T-helper 9 cell (primary cell): Measurements from ENCODE around the gene SNX24.
"Not testable (repeated sequence)": the region's sequence is repeated elsewhere in the genome, so short reads cannot be mapped to it uniquely, and the experiment has no call there.

ENCODE experiments used
- DNase-seq: peaks from one replicate; pipeline ENCODE4 v3.0.0-alpha.2; 2020

SNX24 gene

DNA sequence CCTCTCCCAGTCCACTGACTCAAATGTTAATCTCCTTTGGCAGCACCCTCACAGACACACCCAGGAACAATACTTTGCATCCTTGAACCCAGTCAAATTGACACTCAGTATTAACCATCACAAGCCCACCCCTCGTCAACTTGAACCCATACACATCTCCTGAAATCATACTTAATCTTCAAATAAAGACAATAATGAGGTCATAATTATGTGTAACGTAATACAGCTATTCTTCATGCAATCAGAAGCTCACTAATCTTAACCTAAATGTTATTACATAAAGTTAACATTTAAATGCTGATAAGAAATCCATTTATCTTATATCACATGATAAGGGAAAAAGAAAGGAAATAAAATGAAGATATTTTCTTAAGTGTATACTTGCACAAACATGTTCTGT, 125.9 kb downstream of the SNX24 start:
- DNase-seq, result no peak

DNA sequence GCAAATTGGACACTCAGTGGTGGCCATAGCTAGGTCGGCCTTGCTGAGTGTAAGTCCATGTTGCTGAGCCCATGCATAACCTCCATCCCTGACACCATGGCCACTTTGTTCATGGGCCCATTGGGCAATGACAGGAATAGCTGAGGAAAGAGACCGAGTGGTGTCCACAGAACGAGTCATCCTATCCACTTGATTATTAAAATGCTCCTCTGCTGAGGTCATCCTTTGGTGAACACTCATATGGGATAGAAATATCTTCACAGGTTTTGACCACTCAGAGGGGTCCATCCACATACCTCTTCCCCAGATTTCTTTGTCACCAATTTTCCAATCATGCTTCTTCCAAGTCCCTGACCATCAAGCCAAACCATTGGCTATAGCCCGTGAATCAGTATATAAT, 127.5 kb downstream of the SNX24 start:
- no peak for DNase-seq

DNA sequence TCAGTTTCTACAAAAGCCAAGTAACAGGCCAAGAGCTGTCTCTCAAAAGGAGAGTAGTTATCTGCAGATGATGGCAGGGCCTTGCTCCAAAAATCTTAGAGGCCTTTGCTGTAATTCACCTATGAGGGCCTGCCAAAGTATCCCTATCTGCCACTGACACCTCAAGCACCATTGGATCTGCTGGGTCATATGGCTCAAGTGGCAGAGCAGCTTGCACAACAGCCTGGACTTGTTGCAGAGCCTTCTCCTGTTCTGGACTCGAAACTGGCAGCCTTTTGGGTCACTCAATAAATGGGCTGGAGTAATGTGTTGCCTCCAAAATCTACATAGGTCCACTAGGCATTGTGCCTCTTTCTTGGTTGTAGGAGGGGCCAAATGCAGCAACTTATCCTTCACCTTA, 128.3 kb downstream of the SNX24 start:
- not testable (repeated sequence) for DNase-seq

DNA sequence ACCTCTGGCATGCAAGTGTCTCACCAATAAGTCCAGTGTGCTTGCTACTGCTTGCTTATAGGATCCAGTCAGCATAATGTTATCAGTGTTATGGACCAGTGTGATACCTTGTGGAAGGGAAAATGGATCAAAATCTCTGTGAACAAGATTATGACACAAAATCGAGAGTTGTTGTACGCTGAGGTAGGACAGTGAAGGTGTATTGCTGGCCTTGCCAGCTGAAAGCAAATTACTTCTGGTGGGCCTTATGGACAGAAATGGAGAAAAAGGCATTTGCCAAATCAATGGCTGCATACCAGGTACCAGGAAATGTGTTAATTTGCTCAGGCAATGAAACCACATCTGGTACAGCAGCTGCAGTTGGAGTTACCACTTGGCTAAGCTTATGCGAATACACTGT, 128.8 kb downstream of the SNX24 start:
- not testable (repeated sequence) for DNase-seq

DNA sequence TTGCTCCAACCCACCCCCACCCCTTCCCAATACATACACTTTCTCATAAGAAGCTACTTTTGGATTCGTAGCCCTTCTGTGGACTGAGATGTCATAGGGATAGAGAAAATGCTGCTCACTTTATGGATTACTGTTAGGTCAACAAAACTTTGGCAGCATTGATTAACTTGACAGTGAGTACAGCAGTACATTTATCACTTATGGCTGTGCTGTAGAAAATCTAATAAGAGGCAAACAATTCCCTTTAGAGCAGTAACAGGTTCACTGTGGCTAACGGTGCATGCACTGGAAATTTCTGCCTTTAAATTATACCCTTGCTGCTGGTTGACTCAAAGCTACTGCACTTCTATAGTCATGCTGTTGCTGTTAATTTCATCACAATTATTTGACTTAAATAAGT, 131.9 kb downstream of the SNX24 start:
- DNase-seq, result no peak

DNA sequence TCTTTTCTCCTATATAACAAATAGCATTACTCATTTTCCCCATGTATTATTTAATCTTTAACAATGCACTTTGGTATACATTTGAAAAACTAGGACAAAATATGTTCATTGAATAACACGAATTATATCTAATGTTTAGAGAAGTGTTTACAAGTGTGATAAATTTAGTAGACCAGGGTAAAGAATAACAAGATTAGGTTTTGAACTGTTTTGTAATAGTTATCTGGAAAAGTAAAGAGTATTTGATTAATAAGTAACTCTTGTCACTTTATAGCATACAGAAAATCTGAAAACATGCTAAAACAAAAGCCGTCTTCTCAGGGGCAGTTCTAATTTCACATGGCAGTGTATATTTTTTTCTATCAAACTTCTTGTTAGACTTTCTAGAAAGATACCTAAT, 132.7 kb downstream of the SNX24 start:
- DNase-seq, result no peak

DNA sequence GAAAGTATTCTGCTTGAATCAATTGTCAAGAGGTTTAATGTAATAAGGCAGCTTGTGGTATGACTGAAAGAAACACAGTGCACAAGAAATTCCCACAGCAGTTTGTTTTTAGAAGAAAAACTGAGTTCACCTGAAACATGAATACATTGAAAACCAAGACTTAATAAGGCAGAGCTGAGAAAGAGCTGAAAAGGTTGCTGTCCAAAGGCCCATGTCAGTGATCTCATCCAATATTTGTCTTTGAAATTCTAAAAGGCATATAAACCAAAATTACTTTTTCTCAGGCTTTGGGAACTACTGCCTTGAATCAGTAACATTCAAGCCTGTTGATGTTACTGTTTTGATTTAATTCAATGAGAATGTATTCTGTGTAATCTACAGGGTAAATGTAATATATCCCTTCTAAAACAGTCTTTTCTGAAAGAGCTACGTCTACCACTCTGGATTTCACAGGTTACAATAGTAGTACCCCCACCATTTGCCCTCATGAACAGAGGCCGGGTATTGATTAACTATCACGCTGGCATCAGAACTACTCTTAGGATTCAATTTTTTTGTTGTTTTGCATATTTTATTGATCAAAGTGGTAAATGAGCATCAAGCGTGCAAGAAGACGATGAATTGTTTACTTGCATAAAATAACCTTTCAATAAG, 133.4 kb downstream of the SNX24 start:
- DNase-seq, result no peak

DNA sequence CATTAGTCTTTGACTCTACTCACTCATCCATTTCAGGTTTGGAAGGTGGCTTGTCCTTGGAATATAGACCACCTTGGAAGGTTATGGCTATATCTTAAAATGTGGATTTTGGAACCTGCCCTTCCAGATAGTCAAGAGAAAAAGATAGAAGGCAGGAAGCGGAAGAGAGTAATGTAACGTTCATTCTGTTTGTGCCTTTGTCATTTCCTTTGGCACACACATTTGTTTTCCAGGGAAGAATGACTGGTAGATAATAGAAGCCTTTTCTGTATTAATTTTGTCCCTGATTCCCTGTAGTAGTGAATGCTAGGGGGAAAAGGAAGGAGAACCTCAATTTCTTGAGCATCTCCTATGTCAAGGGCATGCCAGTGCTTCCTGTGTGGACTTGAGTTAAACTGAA, 136.4 kb downstream of the SNX24 start:
- DNase-seq, result no peak

DNA sequence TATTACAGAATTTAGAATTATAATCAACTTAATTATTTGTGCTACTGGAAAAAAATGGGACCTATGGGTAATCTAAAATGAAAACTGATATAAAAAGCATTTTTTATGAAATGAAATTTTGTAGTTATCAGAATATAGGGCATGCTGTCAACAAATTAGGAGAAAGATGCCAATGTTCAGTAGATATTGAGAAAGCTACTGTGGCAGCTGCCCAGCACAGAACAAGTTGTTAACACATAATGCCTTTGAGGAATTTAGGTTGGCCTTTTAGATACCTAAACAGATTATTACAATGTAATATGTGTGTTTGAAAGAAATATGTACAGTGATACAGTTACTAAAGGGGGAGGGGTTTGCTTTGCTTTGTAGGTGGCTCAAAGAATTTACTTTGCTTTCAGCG, 137.0 kb downstream of the SNX24 start:
- DNase-seq, result no peak

DNA sequence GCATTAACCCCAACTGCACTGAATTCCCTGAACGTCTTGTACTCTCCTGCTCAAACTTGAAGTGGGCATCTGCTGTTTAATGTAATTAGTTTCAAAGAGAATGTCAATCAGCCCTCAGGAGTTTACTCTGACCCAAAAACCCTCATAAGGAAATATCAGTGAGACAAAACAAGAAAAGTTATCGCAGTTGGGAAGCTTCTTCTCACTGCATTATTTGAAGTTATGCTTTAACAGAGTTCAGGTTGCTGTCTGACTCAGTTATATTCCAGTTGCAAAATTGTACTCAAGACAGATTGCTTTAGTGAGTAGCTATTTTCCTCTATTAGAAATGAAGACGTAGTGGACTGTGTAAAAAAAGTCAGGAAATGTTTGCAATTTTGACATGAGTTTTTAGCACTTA, 139.0 kb downstream of the SNX24 start:
- DNase-seq, result no peak

DNA sequence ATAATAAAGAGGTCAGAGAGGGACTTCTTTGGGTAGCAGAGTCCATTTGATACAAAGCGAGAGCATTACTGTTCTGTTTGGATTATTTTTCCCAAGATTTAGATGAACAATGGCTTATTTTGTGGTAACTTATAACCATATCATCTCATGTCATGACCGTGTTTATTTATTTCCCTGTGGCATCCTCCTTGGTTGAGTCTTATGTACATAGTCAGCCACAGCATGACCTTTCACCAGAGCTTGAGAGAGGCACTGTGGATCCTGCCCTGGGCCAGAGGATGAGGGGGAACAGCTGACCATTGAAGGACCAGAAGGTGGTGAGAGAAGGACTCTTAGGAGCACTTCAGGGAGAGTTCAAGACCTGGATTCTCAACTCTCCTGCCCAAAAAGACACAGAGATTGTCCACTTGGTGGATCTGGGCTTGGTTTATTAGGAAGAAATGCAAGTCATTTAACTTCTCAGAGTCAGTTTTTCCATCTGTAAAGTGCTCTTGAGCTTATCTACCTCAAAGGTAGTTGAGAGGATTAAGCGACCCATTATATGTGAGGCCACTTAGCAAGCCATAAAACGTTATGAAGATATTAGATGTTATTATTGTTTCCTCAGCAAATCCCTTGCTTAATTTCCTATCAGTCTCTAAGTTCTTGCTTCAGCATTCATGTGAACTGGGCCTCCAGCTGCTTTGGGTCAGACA, 139.7 kb downstream of the SNX24 start:
- no peak for DNase-seq

DNA sequence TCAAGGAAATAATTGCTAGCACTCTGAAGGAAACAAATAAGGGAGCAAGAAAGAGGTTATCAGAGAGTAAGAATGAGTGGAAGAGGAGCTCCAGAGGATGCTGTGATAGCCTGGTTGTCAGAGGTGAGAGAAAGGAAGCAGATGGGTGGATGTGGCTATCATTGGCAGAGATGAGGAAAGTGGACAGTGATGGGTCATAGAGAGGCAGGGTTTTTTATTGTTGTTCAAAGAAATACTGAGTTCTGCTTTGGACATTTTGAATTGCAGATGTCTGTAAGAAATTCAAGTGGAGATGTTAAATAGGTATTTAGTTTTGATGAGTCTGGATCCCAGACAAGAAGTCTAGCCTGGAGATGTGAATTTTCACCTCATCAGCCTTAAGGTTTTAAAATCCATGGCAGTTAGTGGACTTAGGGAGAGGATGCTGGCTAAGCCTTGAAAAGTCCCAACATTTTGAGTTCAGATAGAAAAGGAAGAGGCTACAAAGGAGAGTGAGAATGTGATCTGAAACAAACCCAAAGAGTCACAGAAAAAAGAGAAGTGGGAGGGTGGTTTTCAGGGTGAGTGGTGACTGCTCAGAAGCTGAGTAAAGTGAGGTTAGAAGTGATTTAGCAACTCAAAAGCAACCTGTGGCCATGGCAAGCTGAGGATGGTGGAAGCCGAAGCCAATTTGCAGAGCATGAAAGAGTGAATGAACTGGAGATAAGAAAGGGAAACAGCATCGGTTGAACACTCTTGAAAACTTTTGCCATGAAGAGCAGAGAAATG, 140.7 kb downstream of the SNX24 start:
- DNase-seq, result no peak

DNA sequence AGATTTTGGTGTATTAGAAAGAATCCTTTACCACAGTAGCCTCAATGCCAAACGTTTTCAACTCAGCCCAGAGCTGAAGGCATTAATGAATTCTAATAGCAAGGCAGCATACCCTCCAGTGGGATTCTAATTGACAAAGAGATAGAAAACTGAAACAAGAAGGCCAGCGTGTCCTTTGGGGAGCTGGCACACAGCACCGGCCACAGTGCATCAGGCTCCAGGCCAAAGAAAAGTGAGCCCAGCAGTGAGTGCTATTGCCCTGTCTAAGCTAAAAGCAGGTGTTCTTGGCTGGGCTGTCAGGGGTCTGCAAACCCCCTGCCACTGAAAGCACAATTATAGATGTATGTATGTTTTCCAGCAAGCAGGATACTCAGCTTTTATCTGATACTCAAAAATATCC, 150.7 kb downstream of the SNX24 start:
- no peak for DNase-seq

DNA sequence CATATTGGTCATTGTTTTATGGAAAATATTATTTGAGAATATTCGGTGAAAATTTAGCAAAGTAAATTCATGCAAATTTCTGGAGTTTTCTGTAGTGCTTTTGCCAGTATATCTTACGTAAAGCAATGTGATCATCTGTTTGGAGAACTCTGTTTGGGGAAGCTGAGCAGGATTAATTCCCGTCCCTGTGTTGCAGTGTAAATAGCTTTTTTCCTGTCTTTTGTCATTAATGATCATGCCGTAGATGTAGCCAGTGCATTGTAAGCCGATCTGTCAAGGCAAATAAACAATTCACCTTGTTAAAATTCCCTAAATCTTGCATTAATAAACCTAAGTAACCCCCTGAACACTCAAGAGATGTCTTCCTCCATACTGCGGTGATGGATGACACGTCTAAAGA, 151.9 kb downstream of the SNX24 start:
- DNase-seq, result no peak

DNA sequence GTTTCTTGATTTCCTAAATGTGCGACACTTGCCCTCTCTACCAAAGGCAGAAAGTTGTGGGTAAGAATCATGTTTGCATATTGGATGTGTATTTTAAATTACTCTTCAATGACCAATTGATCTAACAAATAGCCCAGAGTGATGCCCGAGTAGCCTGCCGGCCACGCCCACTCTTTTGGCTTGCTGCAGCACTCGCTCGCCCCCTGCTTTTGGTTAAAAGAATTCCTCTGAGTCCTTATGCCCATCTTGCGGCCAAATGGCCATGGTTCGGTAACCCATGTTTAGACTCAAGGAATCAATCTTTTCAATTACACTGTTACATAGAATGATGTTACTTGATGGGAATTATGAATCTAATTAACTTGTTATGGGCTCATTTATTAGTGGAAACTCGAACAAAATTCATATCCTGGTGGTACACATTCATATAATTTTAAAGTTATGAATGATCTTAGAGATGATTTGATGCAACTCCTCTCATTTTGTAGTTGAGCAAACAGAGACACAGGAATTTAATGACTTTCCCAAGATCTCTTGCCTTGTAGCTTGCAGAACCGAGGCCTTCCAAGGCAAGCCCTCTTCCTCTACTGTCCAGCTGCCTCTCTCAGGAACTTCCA, 154.6 kb downstream of the SNX24 start:
- no peak for DNase-seq

DNA sequence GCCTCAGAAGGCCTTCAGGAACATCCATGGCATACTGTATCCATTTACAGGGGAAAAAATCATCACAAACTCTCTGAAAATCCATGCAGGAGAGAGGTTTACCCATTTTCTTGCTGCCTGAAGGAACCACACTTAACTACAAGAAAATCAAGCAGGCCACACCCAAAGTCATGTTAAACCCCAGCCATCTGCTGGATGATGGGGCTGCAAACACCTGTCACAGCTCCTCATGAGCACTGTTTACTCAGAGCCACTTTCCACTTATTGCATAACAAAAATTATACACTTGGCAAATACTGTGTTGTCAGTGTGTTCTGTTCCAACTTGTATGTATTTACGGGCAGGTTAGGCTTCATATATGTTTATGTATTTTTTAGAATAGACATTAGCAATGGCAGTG, 155.3 kb downstream of the SNX24 start:
- DNase-seq, result no peak

DNA sequence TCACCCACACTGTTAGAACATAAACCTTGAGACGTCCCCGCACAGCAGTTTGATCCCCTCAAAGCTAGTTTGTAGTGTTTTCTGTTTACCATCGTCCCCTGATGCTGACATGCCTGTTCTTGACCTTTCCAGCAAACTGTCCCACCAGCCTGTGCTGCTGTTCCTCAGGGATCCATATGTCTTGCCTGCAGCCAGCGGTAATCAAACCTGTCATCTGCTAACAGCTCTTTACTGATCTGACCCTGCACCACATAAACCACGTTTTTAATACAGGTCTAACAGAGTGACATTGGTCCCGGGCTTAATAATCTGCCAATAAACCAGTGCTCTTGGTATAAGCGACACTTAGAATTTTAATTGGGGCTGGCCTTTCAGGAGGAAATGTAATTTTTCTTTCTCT, 156.4 kb downstream of the SNX24 start:
- DNase-seq, result no peak

DNA sequence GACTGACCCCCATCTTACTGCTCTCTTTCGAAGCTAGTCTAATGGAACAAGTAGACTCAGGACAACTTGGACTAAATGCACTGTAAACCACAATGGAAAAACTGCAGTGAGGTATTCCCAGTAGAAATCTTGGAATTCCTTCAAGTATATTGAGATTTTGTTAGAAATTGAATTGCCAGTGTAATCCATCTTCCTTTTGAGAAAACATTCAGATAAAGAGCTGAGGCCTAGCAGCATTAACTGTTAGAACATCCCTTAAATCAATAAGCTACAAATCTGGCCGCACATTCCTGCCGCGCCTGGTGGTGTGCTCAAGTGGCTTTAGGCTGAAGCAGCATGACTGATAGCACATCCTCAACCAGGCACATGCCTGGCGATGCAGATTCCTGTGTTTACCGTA, 161.8 kb downstream of the SNX24 start:
- DNase-seq, result no peak

DNA sequence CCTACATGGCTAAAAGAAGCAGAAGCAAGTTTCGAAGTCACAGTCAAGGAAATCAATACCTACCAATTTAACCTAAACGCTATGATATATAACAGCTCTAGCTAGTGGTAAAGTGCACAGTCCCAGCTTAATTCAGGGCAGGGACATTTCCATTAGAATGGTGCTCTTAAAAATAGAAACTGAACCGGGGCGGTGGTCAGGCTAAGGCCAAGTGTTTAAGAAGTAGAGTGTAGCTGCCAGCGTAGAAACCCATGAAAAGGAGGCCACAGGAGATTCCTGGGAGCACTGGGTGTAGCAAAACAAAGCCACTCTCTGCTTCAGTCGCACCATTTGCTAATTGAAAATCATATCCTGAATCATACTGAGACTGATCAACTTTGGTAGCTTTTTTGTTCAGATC, 162.3 kb downstream of the SNX24 start:
- no peak for DNase-seq

DNA sequence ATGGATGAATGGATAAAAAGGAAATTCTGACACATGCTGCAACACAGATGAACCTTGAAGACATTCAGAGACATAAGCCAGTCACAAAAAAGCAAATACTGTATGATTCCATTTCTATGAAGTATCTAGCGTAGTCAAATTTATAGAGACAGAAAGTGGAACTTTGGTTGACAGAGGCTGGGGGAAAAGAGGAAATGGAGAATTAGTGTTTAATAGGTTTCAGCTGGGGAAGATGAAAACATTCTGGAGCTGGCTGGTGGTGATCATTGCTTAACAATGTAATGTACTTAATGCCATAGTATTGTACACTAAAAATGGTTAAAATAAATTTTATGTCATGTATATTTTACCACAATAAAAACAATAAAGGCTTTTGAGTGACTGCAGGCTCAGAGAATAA, 166.9 kb downstream of the SNX24 start:
- DNase-seq, result no peak

DNA sequence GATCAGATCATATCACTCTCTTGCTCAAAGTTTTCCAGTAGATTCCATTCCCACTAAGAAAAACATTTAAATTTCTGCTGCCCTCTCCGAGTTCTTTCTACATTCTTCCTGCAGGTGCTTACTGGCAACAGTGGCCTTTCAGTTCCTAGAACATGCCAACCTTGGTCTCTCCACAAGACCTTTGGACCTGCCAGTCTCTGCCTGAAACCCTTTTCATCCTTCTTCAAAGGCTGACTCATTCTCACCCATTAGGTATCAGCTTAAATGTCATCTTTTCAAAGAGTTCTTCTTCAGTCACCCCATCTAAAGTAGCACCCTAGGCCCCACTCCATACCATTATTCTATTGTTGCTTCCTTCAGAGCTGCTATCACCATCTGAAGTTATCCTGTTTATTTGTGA, 169.3 kb downstream of the SNX24 start:
- no peak for DNase-seq

DNA sequence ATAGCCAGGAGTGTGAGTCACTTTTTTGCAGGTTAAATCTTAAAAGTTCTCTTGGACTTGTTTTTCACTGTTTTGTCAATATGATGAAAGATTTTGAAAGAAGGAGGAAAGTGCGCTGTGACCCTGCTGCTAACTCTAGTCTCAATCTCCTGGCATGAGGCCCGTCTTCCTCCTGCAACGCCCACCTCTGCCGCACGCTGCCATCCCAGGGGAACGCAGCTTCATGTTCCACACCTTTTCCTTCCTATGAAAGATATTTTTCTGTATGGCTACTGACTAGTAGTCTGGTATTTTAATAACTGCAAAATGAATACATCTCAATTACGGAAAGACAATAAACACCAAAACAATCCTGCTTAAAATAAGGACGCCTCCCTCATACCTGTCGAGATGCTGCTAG, 182.8 kb downstream of the SNX24 start:
- DNase-seq, result no peak

DNA sequence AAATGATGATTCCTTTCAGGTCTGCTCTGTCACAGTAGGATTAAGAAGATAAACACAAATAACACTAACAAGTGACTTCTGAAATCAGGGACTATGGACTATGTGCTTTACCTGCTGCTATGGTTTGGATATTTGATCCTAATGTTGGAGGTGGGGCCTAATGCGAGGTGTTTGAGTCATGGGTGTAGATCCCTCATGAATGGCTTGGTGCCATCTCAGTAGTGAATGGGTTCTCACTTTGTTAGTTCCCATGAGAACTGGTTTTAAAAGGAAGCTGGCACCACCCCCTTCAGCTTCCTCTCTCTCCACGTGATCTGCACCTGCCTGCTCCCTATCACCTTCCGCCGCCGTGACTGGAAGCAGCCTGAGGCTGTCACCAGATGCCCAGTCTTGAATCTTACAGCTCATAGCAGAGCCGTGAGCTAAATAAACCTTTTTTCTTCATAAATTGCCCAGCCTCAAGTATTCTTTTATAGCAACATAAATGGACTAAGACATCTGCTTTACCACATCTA, 187.8 kb downstream of the SNX24 start:
- DNase-seq, result no peak
